Measurements from ENCODE around the gene BID.
A peak's percentile ranks its signal among the peaks of the same experiment; 100 is the strongest.

Gene BID

GRCh38 chr22:17732251-17732854 lies 41.9 kb downstream of the BID start:
- DNase-seq: no peak

GRCh38 chr22:17729561-17729960 lies 44.7 kb downstream of the BID start:
- DNase-seq: no peak

GRCh38 chr22:17728786-17729185 lies 45.5 kb downstream of the BID start:
- DNase-seq: no peak

- DNase-seq: peak; percentile 14
Observed at GRCh38 chr22:17726928-17727897, 47.1 kb downstream of the BID start.

GRCh38 chr22:17726006-17726927 lies 48.0 kb downstream of the BID start:
- DNase-seq: no peak

GRCh38 chr22:17725500-17725796 lies 48.8 kb downstream of the BID start:
- DNase-seq: no peak

GRCh38 chr22:17724678-17725499 lies 49.4 kb downstream of the BID start:
- DNase-seq: no peak

GRCh38 chr22:17724241-17724640 lies 50.0 kb downstream of the BID start:
- no peak for DNase-seq

- no peak for DNase-seq
Observed at GRCh38 chr22:17719911-17720310, 54.4 kb downstream of the BID start.

- DNase-seq: no peak
Observed at GRCh38 chr22:17717708-17718107, 56.6 kb downstream of the BID start.

- DNase-seq: no peak
Observed at GRCh38 chr22:17716529-17716928, 57.7 kb downstream of the BID start.

- DNase-seq: no peak
Observed at GRCh38 chr22:17712441-17712840, 61.8 kb downstream of the BID start.

- no peak for DNase-seq
Observed at GRCh38 chr22:17710023-17710422, 64.2 kb downstream of the BID start.

- no peak for DNase-seq
Observed at GRCh38 chr22:17707526-17707925, 66.7 kb downstream of the BID start.

- no peak for DNase-seq
Observed at GRCh38 chr22:17706947-17707346, 67.3 kb downstream of the BID start.

GRCh38 chr22:17705951-17706900 lies 68.0 kb downstream of the BID start:
- DNase-seq: peak; percentile 56

GRCh38 chr22:17705546-17705945 lies 68.7 kb downstream of the BID start:
- no peak for DNase-seq

- DNase-seq: no peak
Observed at GRCh38 chr22:17703811-17704210, 70.5 kb downstream of the BID start.

- no peak for DNase-seq
Observed at GRCh38 chr22:17700778-17701177, 73.5 kb downstream of the BID start.

- DNase-seq: no peak
Observed at GRCh38 chr22:17699696-17700340, 74.5 kb downstream of the BID start.

- DNase-seq: no peak
Observed at GRCh38 chr22:17698948-17699347, 75.3 kb downstream of the BID start.

Data from SIG-M5 (cell line).